Esophagus squamous epithelium (tissue), 4 donors: ENCODE measurements around the gene ZNF592.

ENCODE experiments used
- CTCF ChIP-seq, 6 experiments: fragments of 450-650 bp in 4 of 6; fragments of 200-600 bp in 2 of 6; sonication (generic) in 2 of 6; IDR thresholded peaks; one replicate each; pipeline ENCODE4 v1.5.1; 2016 to 2019; ENCODE audit warnings: antibody characterized with exemption in 6 of 6, mild to moderate bottlenecking in 4 of 6, moderate library complexity in 4 of 6
- POLR2A ChIP-seq, 4 donors: fragments of 450-650 bp; IDR thresholded peaks; one replicate each; pipeline ENCODE4 v1.6.1; 2017; ENCODE audit warnings: antibody characterized with exemption in 4 of 4, mild to moderate bottlenecking in 4 of 4, moderate library complexity in 3 of 4

GRCh38 chr15:84716036-84716732, 32.2 kb upstream of the ZNF592 start, which contains the start of gene SEC11A:
- TF ChIP-seq CTCF (IDR thresholded peaks at IDR 0.05) = no peak
- TF ChIP-seq POLR2A (IDR thresholded peaks at IDR 0.05) = peak in 3 of 4 donors; percentile 31 to 88 (median 81)
